Subcutaneous adipose tissue (tissue), 4 donors: ENCODE results near the gene AIFM3. TPM values are rescaled to one million over a fixed set of nuclear protein-coding genes. Genes with fewer than 3 reads are reported as not detected.

ENCODE experiments used
- total RNA-seq, 4 donors: library from RNA; depleted of rRNA; stranded (reverse); fragments of >200 nt; gene quantifications; one replicate each; pipeline ENCODE4 v1.1.0, GENCODE V29; 2016
- TF ChIP-seq, protein P1 (sequence below): fragments of 450-650 bp; IDR thresholded peaks from one replicate; pipeline ENCODE4 v1.5.1; 2016; ENCODE audit warnings: low read depth, mild to moderate bottlenecking, control low read depth, antibody characterized with exemption, moderate library complexity

The AIFM3 gene
- total RNA-seq, 4 donors from 2014 or later, result 1.3 to 5.7 (median 1.5) TPM

- TF ChIP-seq, protein P1, sequence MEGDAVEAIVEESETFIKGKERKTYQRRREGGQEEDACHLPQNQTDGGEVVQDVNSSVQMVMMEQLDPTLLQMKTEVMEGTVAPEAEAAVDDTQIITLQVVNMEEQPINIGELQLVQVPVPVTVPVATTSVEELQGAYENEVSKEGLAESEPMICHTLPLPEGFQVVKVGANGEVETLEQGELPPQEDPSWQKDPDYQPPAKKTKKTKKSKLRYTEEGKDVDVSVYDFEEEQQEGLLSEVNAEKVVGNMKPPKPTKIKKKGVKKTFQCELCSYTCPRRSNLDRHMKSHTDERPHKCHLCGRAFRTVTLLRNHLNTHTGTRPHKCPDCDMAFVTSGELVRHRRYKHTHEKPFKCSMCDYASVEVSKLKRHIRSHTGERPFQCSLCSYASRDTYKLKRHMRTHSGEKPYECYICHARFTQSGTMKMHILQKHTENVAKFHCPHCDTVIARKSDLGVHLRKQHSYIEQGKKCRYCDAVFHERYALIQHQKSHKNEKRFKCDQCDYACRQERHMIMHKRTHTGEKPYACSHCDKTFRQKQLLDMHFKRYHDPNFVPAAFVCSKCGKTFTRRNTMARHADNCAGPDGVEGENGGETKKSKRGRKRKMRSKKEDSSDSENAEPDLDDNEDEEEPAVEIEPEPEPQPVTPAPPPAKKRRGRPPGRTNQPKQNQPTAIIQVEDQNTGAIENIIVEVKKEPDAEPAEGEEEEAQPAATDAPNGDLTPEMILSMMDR, result no peak
These were observed 26.1 kb upstream of the AIFM3 start for GRCh38 chr22:20940904-20941385.

GRCh38 chr22:20943104-20943933 lies 23.7 kb upstream of the AIFM3 start:
- TF ChIP-seq, protein P1, result no peak

GRCh38 chr22:20944042-20944441 lies 23.0 kb upstream of the AIFM3 start:
- TF ChIP-seq, protein P1, result no peak

DNA sequence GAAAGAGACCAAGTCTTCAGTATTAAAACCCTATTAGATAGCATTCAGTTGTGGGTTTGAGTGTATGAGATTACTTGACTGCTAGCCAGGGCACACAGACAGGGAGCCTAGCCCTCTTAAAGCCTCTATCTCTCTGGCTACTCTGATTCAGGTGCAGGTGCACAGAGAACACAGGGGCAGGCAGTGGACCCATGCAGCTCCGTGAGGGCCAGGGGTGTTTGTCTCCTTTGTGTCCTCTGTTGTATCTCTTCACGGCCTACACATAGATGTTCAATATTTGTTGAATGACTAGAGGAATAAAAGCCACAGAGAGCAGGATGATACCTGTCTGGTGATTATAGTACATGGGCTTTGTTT lies 21.5 kb upstream of the AIFM3 start:
- TF ChIP-seq, protein P1, result no peak

DNA sequence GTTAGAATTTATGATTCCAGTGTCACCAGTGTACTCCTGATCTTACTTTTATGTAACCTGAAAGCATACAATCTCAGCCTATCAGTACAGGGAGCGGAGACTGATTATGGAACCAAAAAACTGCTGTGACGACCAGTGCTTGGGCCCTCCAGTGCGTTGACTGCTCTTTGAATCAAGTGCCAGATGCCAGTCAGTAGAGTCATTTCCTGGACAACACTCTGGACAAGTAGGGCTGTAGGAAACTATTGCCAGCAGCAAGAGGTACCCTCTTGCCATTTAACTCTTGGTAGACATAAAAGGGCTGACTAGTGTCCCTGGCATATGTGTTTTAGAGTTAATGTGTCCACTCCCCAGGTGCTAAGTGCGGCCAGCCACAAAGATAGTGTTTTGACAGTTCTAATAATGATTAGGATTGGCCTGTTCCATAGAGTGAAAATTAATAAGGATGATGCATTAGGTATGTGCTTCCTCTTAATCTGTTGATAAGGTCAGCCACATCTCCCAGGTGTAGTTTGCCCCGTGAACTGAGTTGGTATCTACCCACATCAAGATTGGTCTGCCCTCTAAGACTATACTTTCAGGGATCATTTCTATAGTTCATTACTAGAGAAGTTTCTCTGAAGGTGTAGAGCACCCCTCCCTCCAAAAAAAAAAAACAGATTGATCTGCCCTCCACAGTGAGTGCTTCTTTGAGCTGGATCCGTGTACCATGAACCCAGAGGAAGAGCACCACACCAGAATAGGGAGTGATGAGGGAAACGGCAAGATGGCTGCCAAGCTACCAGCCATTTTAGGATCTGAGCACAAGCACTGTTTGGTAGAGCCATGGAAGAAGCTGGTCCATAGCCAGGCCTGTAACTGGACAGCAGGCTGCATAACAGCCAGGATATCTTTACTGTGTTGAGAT lies 20.7 kb upstream of the AIFM3 start:
- TF ChIP-seq, protein P1, result no peak

GRCh38 chr22:20946991-20947390 lies 20.1 kb upstream of the AIFM3 start:
- TF ChIP-seq, protein P1, result no peak

- TF ChIP-seq, protein P1, result no peak
These were observed 18.6 kb upstream of the AIFM3 start for GRCh38 chr22:20948450-20948849.
